ENCODE measurements around the gene MAP3K8. TPM values are rescaled to one million over a fixed set of nuclear protein-coding genes. Genes with fewer than 3 reads are reported as not detected.

Gene MAP3K8
- total and polyA plus RNA-seq, 9 of the 15 experiments (the other 6 are each of a cell fraction or from before 2014, with no cell fraction given), result 6.9 to 23.6 (median 13.6) TPM

DNA sequence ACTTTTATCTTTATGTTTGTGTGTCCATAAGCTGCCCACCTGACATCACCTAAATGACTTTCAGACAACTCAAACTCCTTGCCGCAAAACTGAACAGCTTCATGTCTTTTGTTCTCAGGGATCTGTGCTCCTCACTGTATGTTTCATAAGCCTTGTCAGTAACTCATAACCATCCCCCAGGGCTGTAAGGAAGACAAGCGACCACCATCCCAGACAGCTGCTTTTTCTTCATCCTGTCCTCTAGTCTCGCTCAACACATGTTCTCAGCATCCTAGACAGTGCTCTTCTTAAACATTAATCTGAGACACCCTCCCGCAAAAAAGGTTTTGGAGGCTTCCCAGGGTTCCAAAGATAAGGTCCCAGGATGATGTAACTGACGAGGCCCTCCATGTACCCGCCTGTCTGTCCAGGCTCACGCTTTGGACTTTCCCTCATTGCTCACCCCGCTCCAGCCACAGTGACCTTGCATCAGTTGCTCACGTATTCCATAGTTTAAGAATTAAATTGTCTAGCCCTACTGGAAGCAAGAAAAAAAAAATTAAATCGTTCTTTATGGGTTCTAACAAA, 69.8 kb downstream of the MAP3K8 start (continued):
- TF ChIP-seq, protein P1, sequence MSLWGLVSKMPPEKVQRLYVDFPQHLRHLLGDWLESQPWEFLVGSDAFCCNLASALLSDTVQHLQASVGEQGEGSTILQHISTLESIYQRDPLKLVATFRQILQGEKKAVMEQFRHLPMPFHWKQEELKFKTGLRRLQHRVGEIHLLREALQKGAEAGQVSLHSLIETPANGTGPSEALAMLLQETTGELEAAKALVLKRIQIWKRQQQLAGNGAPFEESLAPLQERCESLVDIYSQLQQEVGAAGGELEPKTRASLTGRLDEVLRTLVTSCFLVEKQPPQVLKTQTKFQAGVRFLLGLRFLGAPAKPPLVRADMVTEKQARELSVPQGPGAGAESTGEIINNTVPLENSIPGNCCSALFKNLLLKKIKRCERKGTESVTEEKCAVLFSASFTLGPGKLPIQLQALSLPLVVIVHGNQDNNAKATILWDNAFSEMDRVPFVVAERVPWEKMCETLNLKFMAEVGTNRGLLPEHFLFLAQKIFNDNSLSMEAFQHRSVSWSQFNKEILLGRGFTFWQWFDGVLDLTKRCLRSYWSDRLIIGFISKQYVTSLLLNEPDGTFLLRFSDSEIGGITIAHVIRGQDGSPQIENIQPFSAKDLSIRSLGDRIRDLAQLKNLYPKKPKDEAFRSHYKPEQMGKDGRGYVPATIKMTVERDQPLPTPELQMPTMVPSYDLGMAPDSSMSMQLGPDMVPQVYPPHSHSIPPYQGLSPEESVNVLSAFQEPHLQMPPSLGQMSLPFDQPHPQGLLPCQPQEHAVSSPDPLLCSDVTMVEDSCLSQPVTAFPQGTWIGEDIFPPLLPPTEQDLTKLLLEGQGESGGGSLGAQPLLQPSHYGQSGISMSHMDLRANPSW (CRISPR knock-in tag; IDR thresholded peaks at IDR 0.05), result no peak
- TF ChIP-seq CTBP1 (IDR thresholded peaks at IDR 0.05; ENCODE audit: borderline replicate concordance) (peak; percentile 70), NR2C2 (CRISPR knock-in tag; IDR thresholded peaks at IDR 0.05) (no peak), NR2C2 (tag; IDR thresholded peaks at IDR 0.05) (peak; percentile 32; the same call in 1 of the 2 replicates), ZNF766 (CRISPR knock-in tag; conservative IDR thresholded peaks at IDR 0.05) (no peak), GABPA (tag; conservative IDR thresholded peaks at IDR 0.05; ENCODE audit: low read depth) (no peak), MAZ (CRISPR knock-in tag; conservative IDR thresholded peaks at IDR 0.05 in 1 of 2, IDR thresholded peaks at IDR 0.05 in 1 of 2) (peak in 1 of 2 experiments; percentile 22; a peak in 1 of 4 replicates), ZSCAN32 (CRISPR knock-in tag; IDR thresholded peaks at IDR 0.05) (no peak), ERF (CRISPR knock-in tag; IDR thresholded peaks at IDR 0.05) (no peak), GABPB2 (CRISPR knock-in tag; conservative IDR thresholded peaks at IDR 0.05) (no peak), ZNF121 (CRISPR knock-in tag; conservative IDR thresholded peaks at IDR 0.05) (no peak), ZFP30 (CRISPR knock-in tag; IDR thresholded peaks at IDR 0.05; ENCODE audit: borderline replicate concordance) (no peak), ZBTB1 (CRISPR knock-in tag; IDR thresholded peaks at IDR 0.05; ENCODE audit: borderline replicate concordance, low read depth) (no peak), ZNF23 (CRISPR knock-in tag; IDR thresholded peaks at IDR 0.05) (no peak), RBM22 (IDR thresholded peaks at IDR 0.05; ENCODE audit: low read depth, low read length, poor library complexity, severe bottlenecking) (no peak)
- TF ChIP-seq, protein P2, sequence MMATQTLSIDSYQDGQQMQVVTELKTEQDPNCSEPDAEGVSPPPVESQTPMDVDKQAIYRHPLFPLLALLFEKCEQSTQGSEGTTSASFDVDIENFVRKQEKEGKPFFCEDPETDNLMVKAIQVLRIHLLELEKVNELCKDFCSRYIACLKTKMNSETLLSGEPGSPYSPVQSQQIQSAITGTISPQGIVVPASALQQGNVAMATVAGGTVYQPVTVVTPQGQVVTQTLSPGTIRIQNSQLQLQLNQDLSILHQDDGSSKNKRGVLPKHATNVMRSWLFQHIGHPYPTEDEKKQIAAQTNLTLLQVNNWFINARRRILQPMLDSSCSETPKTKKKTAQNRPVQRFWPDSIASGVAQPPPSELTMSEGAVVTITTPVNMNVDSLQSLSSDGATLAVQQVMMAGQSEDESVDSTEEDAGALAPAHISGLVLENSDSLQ (IDR thresholded peaks at IDR 0.05), result peak; percentile 41; the same call in 1 of the 2 replicates
- TF ChIP-seq, protein P3, sequence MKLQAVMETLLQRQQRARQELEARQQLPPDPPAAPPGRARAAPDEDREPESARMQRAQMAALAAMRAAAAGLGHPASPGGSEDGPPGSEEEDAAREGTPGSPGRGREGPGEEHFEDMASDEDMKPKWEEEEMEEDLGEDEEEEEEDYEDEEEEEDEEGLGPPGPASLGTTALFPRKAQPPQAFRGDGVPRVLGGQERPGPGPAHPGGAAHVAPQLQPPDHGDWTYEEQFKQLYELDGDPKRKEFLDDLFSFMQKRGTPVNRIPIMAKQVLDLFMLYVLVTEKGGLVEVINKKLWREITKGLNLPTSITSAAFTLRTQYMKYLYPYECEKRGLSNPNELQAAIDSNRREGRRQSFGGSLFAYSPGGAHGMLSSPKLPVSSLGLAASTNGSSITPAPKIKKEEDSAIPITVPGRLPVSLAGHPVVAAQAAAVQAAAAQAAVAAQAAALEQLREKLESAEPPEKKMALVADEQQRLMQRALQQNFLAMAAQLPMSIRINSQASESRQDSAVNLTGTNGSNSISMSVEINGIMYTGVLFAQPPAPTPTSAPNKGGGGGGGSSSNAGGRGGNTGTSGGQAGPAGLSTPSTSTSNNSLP (IDR thresholded peaks at IDR 0.05; ENCODE audit: borderline replicate concordance, low read depth, low read length), result no peak
- TF ChIP-seq, protein P4, sequence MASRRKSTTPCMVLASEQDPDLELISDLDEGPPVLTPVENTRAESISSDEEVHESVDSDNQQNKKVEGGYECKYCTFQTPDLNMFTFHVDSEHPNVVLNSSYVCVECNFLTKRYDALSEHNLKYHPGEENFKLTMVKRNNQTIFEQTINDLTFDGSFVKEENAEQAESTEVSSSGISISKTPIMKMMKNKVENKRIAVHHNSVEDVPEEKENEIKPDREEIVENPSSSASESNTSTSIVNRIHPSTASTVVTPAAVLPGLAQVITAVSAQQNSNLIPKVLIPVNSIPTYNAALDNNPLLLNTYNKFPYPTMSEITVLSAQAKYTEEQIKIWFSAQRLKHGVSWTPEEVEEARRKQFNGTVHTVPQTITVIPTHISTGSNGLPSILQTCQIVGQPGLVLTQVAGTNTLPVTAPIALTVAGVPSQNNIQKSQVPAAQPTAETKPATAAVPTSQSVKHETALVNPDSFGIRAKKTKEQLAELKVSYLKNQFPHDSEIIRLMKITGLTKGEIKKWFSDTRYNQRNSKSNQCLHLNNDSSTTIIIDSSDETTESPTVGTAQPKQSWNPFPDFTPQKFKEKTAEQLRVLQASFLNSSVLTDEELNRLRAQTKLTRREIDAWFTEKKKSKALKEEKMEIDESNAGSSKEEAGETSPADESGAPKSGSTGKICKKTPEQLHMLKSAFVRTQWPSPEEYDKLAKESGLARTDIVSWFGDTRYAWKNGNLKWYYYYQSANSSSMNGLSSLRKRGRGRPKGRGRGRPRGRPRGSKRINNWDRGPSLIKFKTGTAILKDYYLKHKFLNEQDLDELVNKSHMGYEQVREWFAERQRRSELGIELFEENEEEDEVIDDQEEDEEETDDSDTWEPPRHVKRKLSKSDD (conservative IDR thresholded peaks at IDR 0.05; ENCODE audit: low read length), result no peak
- TF ChIP-seq, protein P5, sequence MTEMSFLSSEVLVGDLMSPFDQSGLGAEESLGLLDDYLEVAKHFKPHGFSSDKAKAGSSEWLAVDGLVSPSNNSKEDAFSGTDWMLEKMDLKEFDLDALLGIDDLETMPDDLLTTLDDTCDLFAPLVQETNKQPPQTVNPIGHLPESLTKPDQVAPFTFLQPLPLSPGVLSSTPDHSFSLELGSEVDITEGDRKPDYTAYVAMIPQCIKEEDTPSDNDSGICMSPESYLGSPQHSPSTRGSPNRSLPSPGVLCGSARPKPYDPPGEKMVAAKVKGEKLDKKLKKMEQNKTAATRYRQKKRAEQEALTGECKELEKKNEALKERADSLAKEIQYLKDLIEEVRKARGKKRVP (CRISPR knock-in tag; IDR thresholded peaks at IDR 0.05), result peak; percentile 74
